ENCODE measurements around the gene SETD3.
"Not testable (repeated sequence)": the region's sequence is repeated elsewhere in the genome, so short reads cannot be mapped to it uniquely, and the experiment has no call there.

The SETD3 gene

DNA sequence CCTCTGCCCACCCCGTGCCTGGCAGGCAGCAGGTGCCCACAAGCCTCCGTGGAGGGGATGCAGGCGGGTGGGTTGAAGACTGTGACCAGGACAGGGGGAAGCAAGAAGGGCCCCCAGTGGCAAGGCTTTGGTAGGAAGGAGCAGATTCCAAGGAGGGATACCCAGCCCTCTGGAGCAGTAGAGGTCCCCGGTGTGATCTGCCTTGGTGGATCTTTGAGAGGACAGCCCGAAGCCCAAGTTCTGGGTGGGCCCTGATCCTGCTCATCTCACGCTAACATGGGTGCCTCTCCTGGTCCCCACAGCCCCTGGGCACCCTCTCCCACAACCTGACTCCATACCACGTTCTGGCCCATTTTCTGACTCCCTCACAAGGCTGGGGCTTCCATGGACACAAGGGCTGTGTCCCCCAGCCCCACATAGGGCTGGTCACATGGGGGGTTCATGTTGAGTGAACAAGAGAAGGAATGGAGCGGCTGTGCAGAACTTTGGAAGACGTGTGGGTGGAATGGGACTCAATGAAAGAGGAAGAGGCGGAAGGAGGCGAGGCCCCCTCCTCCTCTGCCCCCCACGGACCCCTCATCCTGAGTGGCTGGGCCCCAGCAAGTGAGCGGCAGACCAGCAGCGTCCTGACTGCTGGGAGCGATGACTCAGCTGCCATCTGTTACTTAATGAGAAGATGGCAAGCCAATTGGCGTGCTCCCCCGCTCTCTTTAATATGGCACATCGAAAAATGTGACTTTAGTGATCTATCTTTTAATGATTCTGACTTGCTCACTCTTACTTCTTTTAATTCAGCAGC, 131.6 kb downstream of the SETD3 start:
- H3K9me3 ChIP-seq (ENCODE audit: control insufficient read depth, low read length): no peaks in the 10 kb centered on the region
- H3K4me1 ChIP-seq (ENCODE audit: control insufficient read depth, insufficient read depth, low read length, poor library complexity, severe bottlenecking): peaks cover 3% of the 10 kb centered on the region
- H3K36me3 ChIP-seq (ENCODE audit: control insufficient read depth, insufficient read depth, low read length): no peaks in the 10 kb centered on the region
- WGBS, 2 experiments (ENCODE audit: insufficient coverage in 2 of 2): 90 to 91% methylated on average over 10 to 11 of the region's 18 CpGs
- H3K4me3 ChIP-seq (ENCODE audit: extremely low read depth, insufficient read depth, low read length, poor library complexity, severe bottlenecking): no peak overlapping the region
- no peak overlapping the region for H3K27ac ChIP-seq (ENCODE audit: low read depth, low read length, severe bottlenecking)

DNA sequence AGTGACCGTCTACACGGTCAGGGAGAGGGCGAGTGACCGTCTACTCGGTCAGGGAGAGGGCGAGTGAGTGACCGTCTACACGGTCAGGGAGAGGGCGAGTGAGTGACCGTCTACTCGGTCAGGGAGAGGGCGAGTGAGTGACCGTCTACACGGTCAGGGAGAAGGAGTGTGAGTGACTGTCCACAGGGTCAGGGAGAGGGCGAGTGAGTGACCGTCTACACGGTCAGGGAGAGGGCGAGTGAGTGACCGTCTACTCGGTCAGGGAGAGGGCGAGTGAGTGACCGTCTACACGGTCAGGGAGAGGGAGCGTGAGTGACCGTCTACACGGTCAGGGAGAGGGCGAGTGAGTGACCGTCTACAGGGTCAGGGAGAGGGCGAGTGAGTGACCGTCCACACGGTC, 132.4 kb downstream of the SETD3 start:
- not testable (repeated sequence) for H3K9me3 ChIP-seq (ENCODE audit: control insufficient read depth, low read length); H3K27ac ChIP-seq (ENCODE audit: low read depth, low read length, severe bottlenecking); H3K4me1 ChIP-seq (ENCODE audit: control insufficient read depth, insufficient read depth, low read length, poor library complexity, severe bottlenecking); H3K36me3 ChIP-seq (ENCODE audit: control insufficient read depth, insufficient read depth, low read length); H3K4me3 ChIP-seq (ENCODE audit: extremely low read depth, insufficient read depth, low read length, poor library complexity, severe bottlenecking)
- WGBS, 2 experiments (ENCODE audit: insufficient coverage in 2 of 2): 93 to 98% methylated on average over 26 to 30 of the region's 31 CpGs

All from mesodermal cell (in vitro differentiated cells).